HG03354 (cell line): ENCODE data around the gene KRT28.

ENCODE experiments used
- ATAC-seq: cut with Tn5 transposase; IDR thresholded peaks from one replicate; pipeline ENCODE4 v1.9.1; 2021; ENCODE audit warnings: mild to moderate bottlenecking; ENCODE audit not compliant: unreplicated experiment, poor library complexity, severe bottlenecking

The KRT28 gene

GRCh38 chr17:40799859-40800258, at the start of gene KRT28:
Gene KRT28, minus strand, starts transcription at chr17:40799959. Its CDS starts 66 bp downstream, at chr17:40799893.
- ATAC-seq = no peak

GRCh38 chr17:40848583-40849235, 49.0 kb upstream of the KRT28 start:
- ATAC-seq = no peak

- ATAC-seq = no peak
Observed at GRCh38 chr17:40846515-40847144, 46.9 kb upstream of the KRT28 start.

GRCh38 chr17:40844671-40845107, 44.9 kb upstream of the KRT28 start:
- ATAC-seq = no peak

GRCh38 chr17:40843242-40843641, 43.5 kb upstream of the KRT28 start:
- ATAC-seq = no peak

DNA sequence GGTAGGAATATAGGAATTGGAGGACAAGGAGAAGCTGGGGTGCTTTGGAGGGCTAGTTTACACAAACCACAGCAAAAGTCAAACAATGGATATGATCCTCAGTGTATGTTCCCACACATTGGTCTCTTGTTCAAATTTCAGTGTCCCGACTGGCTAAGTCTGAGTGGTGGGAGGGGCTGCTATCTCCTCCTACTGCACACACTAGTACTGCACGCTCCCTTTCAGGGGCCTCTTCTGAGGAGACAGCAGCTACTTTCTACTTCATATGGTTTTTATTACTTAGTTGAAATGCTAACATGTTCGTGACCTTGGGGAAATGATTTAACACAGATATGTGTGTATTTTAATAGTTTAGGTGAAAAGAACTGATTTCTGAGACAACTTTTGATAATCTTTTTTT, 41.5 kb upstream of the KRT28 start:
- no peak for ATAC-seq

- no peak for ATAC-seq
Observed at GRCh38 chr17:40839194-40839593, 39.4 kb upstream of the KRT28 start.

- ATAC-seq = no peak
Observed at GRCh38 chr17:40836020-40836419, 36.3 kb upstream of the KRT28 start.

- no peak for ATAC-seq
Observed at GRCh38 chr17:40833882-40834281, 34.1 kb upstream of the KRT28 start.

DNA sequence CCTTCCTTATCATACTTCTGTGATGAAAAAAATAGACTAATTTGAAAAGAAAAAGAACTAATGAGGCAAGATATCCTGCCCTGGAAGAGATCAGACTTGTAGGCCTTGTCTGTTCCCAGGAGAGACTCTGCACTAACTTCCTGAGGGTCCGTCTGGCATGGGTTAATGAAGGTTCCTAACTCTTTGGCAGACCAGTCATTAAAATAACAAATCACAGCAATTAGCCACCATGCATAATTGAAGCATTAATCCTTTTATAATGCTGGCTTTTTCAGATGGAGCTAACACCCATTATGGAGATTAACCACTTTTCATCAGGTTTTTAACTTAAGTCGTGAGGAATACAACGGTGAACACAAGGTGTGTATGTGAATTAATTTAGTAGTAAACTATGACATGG, 33.1 kb upstream of the KRT28 start:
- no peak for ATAC-seq

DNA sequence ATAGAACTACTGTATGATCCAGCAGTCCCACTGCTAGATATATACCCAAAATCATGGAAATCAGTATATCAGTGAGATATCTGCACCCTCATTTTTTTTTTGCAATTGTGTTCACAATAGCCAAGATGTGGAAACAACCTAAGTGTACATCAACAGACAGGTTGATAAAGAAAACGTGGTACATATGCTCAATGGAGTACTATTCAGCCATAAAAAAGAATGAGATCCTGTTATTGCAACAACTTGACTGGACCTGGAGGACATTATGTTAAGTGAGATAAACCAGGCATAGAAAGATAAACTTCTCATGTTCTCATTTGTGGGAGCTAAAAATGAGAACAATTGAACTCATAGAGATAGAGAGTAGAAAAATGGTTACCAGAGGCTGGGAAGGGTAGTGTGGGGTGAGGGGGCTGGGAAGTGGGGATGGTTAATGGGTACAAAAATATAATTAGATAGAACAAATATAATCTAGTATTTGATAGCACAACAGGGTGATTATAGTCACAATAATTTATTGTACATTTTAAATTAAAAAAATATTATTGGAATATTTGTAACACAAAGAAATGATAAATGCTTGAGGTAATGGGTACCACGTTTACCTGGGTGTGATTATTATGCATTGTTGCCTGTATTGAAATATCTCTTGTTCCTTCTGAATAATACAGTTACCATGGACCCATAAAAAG, 30.5 kb upstream of the KRT28 start:
- no peak for ATAC-seq

DNA sequence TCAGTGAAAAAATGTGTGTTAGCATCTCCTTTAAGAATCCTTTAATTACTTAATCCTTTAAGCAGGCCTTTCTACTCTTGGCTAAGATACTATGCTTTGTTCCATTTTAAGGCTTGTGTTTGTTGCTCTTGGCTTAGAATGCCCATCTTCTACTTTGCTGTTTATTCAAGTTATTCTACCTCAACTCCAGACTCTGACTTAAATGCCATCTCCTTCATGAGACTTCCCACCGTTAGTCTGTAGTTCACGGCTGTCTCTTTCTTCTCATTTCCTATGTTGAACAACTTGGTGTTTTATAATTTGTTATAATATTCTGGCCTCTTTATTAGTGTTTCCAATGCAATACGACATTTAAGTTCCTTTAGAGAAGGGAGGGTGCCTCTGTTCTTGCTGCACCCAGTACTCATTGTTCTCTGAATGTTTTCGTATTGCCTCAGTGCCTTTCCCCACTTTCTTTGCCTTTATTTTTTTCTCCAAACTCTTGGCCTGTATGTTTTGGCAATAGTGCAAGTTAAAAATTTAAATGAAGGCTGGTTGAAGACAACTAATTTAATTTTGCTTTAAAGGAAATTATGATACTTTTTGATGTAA, 28.8 kb upstream of the KRT28 start:
- ATAC-seq = no peak

- no peak for ATAC-seq
Observed at GRCh38 chr17:40827746-40828453, 28.1 kb upstream of the KRT28 start.

DNA sequence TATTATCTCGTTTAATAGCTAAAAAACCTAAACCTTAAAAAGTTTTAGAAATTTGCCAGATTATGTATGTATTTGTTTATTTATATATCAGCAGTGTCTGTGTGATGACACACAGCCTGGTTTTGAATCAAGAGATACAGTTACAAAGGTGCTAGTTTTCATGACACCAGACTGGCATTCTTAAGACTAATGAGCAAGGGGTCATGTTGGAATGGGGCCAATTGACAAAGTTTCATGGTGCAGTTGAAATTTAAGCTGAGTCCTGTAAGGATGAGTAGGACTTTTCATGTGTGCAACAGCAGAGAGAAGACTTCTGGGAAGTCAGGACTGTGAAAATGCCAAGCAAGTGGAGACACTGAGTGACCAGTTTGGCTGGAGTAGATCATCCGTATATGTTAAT, 25.8 kb upstream of the KRT28 start:
- ATAC-seq = no peak

DNA sequence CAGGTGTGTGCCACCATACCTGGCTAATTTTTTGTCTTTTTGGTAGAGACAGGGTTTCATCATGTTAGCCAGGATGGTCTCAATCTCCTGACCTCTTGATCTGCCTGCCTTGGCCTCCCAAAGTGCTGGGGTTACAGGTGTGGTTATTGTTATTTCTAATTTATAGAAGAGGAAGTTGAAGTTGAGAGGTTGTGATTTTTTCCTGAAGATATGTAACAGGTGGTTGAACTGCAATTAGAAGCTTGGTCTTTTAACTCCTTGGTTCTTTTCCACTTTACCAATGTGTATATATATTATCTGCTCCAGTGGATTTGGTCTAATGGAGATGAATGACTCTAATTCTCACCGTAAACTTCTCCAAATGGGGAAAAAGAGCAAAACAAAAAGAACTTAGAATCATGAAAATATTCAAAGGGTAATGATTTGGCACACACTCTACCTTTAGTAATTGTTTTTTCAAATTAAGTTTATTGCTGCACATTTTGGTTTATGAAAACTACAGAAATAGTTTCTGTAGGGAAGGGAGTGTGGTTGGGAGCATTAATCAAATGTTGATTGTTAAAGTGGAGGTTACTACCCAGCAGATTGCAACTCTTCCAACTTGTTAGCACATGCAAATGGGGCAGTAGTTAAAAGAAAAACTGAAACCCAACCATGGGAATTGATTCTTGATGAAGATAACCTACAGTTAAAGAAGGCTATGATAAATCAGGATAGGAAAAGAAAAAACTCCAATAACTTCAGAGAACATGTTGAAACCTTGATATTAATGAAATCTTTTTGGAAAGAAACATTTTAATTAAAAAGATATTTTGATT, 24.5 kb upstream of the KRT28 start:
- ATAC-seq = no peak

GRCh38 chr17:40822132-40822812, 22.5 kb upstream of the KRT28 start, which contains the start of gene KRT10:
Gene KRT10, minus strand, starts transcription at chr17:40822614. Its CDS starts 29 bp downstream, at chr17:40822585.
- ATAC-seq = no peak

- no peak for ATAC-seq
Observed at GRCh38 chr17:40821536-40821935, 21.8 kb upstream of the KRT28 start.

DNA sequence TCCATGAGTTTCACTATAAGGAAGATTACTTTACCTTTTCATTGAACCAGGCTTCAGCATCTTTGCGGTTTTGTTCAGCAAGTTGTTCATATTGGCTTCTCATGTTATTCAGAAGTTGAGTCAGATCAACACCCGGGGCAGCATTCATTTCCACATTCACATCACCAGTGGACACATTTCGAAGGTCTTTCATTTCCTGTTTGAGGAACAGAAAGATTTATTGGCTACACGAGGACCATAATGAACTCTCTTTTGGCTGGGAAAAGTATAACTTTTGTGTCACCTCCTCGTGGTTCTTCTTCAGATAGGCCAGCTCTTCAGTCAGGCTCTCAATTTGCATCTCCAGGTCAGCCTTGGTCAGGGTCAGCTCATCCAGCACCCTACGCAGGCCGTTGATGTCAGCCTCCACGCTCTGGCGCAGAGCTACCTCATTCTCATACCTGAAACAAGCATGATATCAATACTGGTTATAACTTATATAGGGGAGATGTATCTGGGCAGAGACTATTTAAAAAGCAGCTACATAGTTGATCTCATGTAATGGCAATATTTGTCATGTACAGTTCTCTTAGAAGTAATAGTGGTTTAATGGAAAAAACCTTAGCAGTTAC, 20.6 kb upstream of the KRT28 start:
- ATAC-seq = no peak
